Measurements from ENCODE around the gene PRDM15.

GRCh38 chr21:41923186-41923585, 44.0 kb upstream of the PRDM15 start:
- no peak for TF ChIP-seq CTCF (IDR thresholded peaks at IDR 0.05)
- TF ChIP-seq POLR2A (IDR thresholded peaks at IDR 0.05) = no peak
- no peak for TF ChIP-seq EP300 (IDR thresholded peaks at IDR 0.05)

Measured in tibial nerve (tissue), 4 donors.